Caco-2 (cell line): ENCODE data around the gene TMEM54. TPM values are rescaled to one million over a fixed set of nuclear protein-coding genes. Genes with fewer than 3 reads are reported as not detected.
"Not testable (repeated sequence)": the region's sequence is repeated elsewhere in the genome, so short reads cannot be mapped to it uniquely, and the experiment has no call there.

Experiments
- BruUV-seq: library from RNA; stranded (reverse); fragments of 400-500 nt; replicated peaks from 2 replicates; lab custom pipeline; 2021; lab: Mats Ljungman, UMichigan
- CTCF ChIA-PET: fragments of 300-600 bp; sonication (Branson Sonifier 250); formaldehyde crosslinking; loops from one replicate; lab custom pipeline; 2022; ENCODE audit warnings: antibody characterized with exemption; lab: Charles Lee
- POLR2A ChIA-PET: fragments of 300-600 bp; sonication (Branson Sonifier 250); formaldehyde crosslinking; loops from one replicate; lab custom pipeline; 2022; ENCODE audit warnings: antibody characterized with exemption; lab: Charles Lee
- DNase-seq, 2 experiments: peaks; one replicate each; pipeline versions ENCODE4 v3.0.0 to v3.0.0-alpha.2; 2020 to 2022
- H3K27me3 ChIP-seq: replicated peaks from 2 replicates; pipeline ENCODE4 v1.6.0; 2011; ENCODE audit warnings: low read length; ENCODE audit not compliant: control insufficient read depth, insufficient read depth
- H3K36me3 ChIP-seq: 2 replicates; pipeline ENCODE4 v1.5.1; 2011; ENCODE audit warnings: low read length; ENCODE audit not compliant: control insufficient read depth, insufficient read depth
- H3K4me1 ChIP-seq: fragments of 250-450 bp; sonication (Bioruptor Pico); 2 replicates; pipeline ENCODE4 v1.5.1; 2020; ENCODE audit warnings: mild to moderate bottlenecking
- H3K4me3 ChIP-seq: 2 replicates; pipeline ENCODE4 v1.5.1; 2011; ENCODE audit warnings: low read depth, mild to moderate bottlenecking, control low read depth, low read length
- H3K9me3 ChIP-seq: fragments of 250-450 bp; sonication (Bioruptor Pico); 2 replicates; pipeline ENCODE4 v1.5.1; 2020; ENCODE audit warnings: mild to moderate bottlenecking, moderate library complexity
- H3K27ac Mint-ChIP-seq: one replicate; pipeline ENCODE4 v1.8.0; 2022; ENCODE audit warnings: mixed read lengths; ENCODE audit not compliant: unreplicated experiment
- H3K27me3 Mint-ChIP-seq: one replicate; pipeline ENCODE4 v1.8.0; 2022; ENCODE audit warnings: mixed read lengths; ENCODE audit not compliant: insufficient read depth, unreplicated experiment
- H3K36me3 Mint-ChIP-seq: one replicate; pipeline ENCODE4 v1.8.0; 2022; ENCODE audit warnings: mild to moderate bottlenecking, mixed read lengths; ENCODE audit not compliant: insufficient read depth, unreplicated experiment
- H3K4me1 Mint-ChIP-seq: one replicate; pipeline ENCODE4 v1.8.0; 2022; ENCODE audit warnings: low read depth, mixed read lengths; ENCODE audit not compliant: unreplicated experiment
- H3K4me3 Mint-ChIP-seq: one replicate; pipeline ENCODE4 v1.8.0; 2022; ENCODE audit warnings: mild to moderate bottlenecking, moderate library complexity, mixed read lengths; ENCODE audit not compliant: unreplicated experiment
- H3K9me3 Mint-ChIP-seq: one replicate; pipeline ENCODE4 v1.8.0; 2022; ENCODE audit warnings: mixed read lengths; ENCODE audit not compliant: unreplicated experiment
- CTCF ChIP-seq, 2 experiments: fragments of 200-600 bp in 1 of 2; IDR thresholded peaks; 1 replicate in 1 of 2; 2 replicates in 1 of 2; pipeline versions ENCODE4 v1.5.1 to v1.8.0; 2011 to 2022; ENCODE audit warnings: antibody characterized with exemption in 1 of 2, control low read depth in 1 of 2, inconsistent platforms in 1 of 2, low read depth in 1 of 2, low read length in 1 of 2, mild to moderate bottlenecking in 1 of 2, moderate library complexity in 1 of 2; ENCODE audit not compliant: insufficient read depth in 1 of 2, severe bottlenecking in 1 of 2, unreplicated experiment in 1 of 2
- intact Hi-C: fragments of 100-400 bp; cut with micrococcal nuclease; formaldehyde crosslinking; loops from one replicate; pipeline ENCODE4 v1.10.0; 2022; ENCODE audit not compliant: unreplicated experiment
- total RNA-seq: library from RNA; stranded (reverse); gene quantifications from 2 replicates; pipeline ENCODE4 v1.2.3, GENCODE V29; 2022

TMEM54 gene
- total RNA-seq, 1 experiment from 2014 or later = 50.1 TPM

- Histone ChIP-seq H3K36me3 (no peaks in the 10 kb centered on the region), H3K4me1 (no peaks in the 10 kb centered on the region), H3K9me3 (no peaks in the 10 kb centered on the region), H3K4me3 (no peak overlapping the region), H3K27me3 (no peaks in the 10 kb centered on the region)
- no TSS peak for BruUV-seq
- ChIA-PET POLR2A (no interaction called here), CTCF (no interaction called here)
- no peak overlapping the region for H3K4me3 Mint-ChIP-seq
- no peak overlapping the region for H3K27ac Mint-ChIP-seq
- no peaks in the 10 kb centered on the region for H3K9me3 Mint-ChIP-seq
- H3K27me3 Mint-ChIP-seq = no peaks in the 10 kb centered on the region
- DNase-seq = no peak
- TF ChIP-seq CTCF (IDR thresholded peaks at IDR 0.05; ENCODE audit: insufficient read depth in 1 of 2, low read depth in 1 of 2, low read length in 1 of 2, severe bottlenecking in 1 of 2, unreplicated experiment in 1 of 2) = no peak
- intact Hi-C loops = no loop called here
- H3K4me1 Mint-ChIP-seq = no peaks in the 10 kb centered on the region
- no peaks in the 10 kb centered on the region for H3K36me3 Mint-ChIP-seq
Measured at GRCh38 chr1:32910319-32910718, 9.1 kb upstream of the TMEM54 start.

DNA sequence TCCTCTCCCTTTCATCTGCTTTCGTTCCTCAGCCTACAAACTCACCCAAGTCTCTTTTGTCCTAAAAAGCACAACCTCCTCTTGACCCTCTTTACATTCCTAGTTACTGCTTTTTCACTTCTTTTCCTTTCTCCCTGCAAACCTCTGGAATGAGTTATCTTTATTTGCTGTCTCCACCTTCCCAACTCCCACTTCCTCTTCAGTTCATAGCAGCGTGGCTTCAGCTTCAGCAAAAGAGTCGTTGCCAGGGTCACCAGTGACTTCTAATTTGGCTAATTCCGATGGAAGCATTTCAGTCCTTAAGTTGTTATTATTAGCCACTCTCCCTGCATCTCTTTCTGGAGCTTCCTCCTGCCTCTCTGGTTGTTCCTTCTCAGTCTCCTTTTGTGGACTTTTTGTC, 6.2 kb upstream of the TMEM54 start:
- ChIA-PET CTCF (interaction anchor here (0.9 to 1.1 kb wide), 2 partner anchors 10 to 15 kb away, joined by 3 read pairs; no protein-coding TSS in a partner anchor), POLR2A (interaction anchor here (0.9 kb wide), 1 partner anchor 57 kb away, joined by 4 read pairs; the partner anchor contains the start of gene RNF19B)
- no peak for DNase-seq
- no peak for TF ChIP-seq CTCF (IDR thresholded peaks at IDR 0.05; ENCODE audit: insufficient read depth in 1 of 2, low read depth in 1 of 2, low read length in 1 of 2, severe bottlenecking in 1 of 2, unreplicated experiment in 1 of 2)
- H3K36me3 ChIP-seq = no peaks in the 10 kb centered on the region
- Mint-ChIP-seq H3K36me3 (no peaks in the 10 kb centered on the region), H3K4me1 (no peaks in the 10 kb centered on the region), H3K9me3 (no peaks in the 10 kb centered on the region), H3K27ac (no peak overlapping the region), H3K4me3 (no peak overlapping the region), H3K27me3 (no peaks in the 10 kb centered on the region)
- H3K27me3 ChIP-seq = no peaks in the 10 kb centered on the region
- no peak overlapping the region for H3K4me3 ChIP-seq
- no peaks in the 10 kb centered on the region for H3K9me3 ChIP-seq
- no peaks in the 10 kb centered on the region for H3K4me1 ChIP-seq
- intact Hi-C loops = no loop called here
- no TSS peak for BruUV-seq

DNA sequence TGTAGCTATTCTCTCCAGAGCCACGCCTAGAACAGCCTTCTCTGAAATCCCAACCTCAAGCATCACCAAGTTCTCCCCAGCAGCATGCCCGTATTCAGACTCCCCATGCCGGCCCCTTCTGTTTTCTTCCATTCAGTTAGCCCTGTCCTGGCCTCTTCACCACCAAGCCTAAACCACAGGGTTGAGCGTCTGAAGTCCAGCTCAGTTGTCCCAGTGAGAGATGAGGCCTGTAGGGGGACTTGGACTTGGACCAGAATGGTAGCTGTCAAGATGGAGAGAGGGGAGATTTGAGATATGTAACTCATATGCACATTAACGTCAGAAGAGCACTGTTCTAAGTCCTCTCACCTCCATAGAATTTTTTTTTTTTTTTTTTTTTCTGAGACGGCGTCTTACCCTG, 5.5 kb upstream of the TMEM54 start:
- H3K4me1 ChIP-seq = no peaks in the 10 kb centered on the region
- H3K36me3 Mint-ChIP-seq = no peaks in the 10 kb centered on the region
- POLR2A ChIA-PET = no interaction called here
- intact Hi-C loops = no loop called here
- H3K4me3 ChIP-seq = no peak overlapping the region
- H3K36me3 ChIP-seq = no peaks in the 10 kb centered on the region
- no peaks in the 10 kb centered on the region for H3K4me1 Mint-ChIP-seq
- H3K27me3 ChIP-seq = no peaks in the 10 kb centered on the region
- H3K4me3 Mint-ChIP-seq = no peak overlapping the region
- H3K9me3 Mint-ChIP-seq = no peaks in the 10 kb centered on the region
- CTCF ChIA-PET = interaction anchor here (1.1 kb wide), 1 partner anchor 14 kb away, joined by 3 read pairs; no protein-coding TSS in a partner anchor
- H3K9me3 ChIP-seq = no peaks in the 10 kb centered on the region
- no peaks in the 10 kb centered on the region for H3K27me3 Mint-ChIP-seq
- no peak for TF ChIP-seq CTCF (IDR thresholded peaks at IDR 0.05; ENCODE audit: insufficient read depth in 1 of 2, low read depth in 1 of 2, low read length in 1 of 2, severe bottlenecking in 1 of 2, unreplicated experiment in 1 of 2)
- no peak for DNase-seq
- no peak overlapping the region for H3K27ac Mint-ChIP-seq
- BruUV-seq = no TSS peak

GRCh38 chr1:32905588-32905987, 4.4 kb upstream of the TMEM54 start:
- H3K4me1 ChIP-seq, H3K9me3 ChIP-seq, H3K4me3 ChIP-seq, BruUV-seq, H3K4me3 Mint-ChIP-seq, intact Hi-C loops, H3K4me1 Mint-ChIP-seq, DNase-seq, H3K27ac Mint-ChIP-seq, H3K36me3 ChIP-seq, POLR2A ChIA-PET, H3K27me3 Mint-ChIP-seq, CTCF ChIA-PET, H3K9me3 Mint-ChIP-seq, H3K36me3 Mint-ChIP-seq, H3K27me3 ChIP-seq: not testable (repeated sequence)
